ENCODE results near the gene BTBD16.

Gene BTBD16

DNA sequence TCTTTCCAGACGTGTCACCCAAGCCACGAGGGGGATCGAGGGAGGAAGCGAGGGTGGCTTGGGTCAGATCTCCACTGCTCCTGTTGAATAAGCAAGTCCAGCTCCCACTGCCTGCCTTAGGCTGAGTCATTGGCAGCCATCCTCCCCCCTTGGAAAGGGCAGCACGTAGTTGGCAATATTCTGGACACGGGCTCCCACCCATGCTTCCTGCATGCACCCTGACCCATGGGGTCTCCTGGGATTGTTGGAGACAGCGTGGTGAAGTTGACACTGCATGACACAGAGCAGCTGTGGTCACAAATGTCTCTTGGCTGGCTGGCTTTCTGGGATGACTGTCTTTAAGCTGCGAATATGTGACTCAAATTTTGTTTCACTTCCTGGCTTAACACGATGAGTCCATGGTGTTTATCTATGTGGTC is 11.2 kb downstream of the BTBD16 start:
- Histone ChIP-seq H3K27me3 (ENCODE audit: low read depth, low read length) (peaks cover 31% of the 10 kb centered on the region), H3K36me3 (replicated peaks; ENCODE audit: low read depth, low read length) (no peaks in the 10 kb centered on the region), H3K9me3 (ENCODE audit: insufficient read depth, low read length) (no peaks in the 10 kb centered on the region), H4K20me1 (ENCODE audit: insufficient read depth, low read length) (no peaks in the 10 kb centered on the region), H3K9ac (ENCODE audit: low read length) (no peak overlapping the region), H3K4me1 (ENCODE audit: low read length) (peaks cover 60% of the 10 kb centered on the region), H3K79me2 (ENCODE audit: low read length) (no peaks in the 10 kb centered on the region), H2AFZ (ENCODE audit: low read depth, low read length) (no peak overlapping the region), H3K4me2 (ENCODE audit: low read length) (peak overlapping the region; percentile 69), H3K27ac (ENCODE audit: low read length) (peak overlapping the region; percentile 57; the same call in 1 of the 2 replicates), H3K4me3 (ENCODE audit: low read length) (peak overlapping the region; percentile 41; the same call in 1 of the 2 replicates)
- TF ChIP-seq CTCF (IDR thresholded peaks at IDR 0.05; ENCODE audit: low read depth, low read length) (no peak), EZH2phosphoT487 (IDR thresholded peaks at IDR 0.05; ENCODE audit: low read depth) (no peak)

GRCh38 chr10:122282909-122283308 is 11.8 kb downstream of the BTBD16 start:
- no peaks in the 10 kb centered on the region for H4K20me1 ChIP-seq (ENCODE audit: insufficient read depth, low read length)
- 0 out of 2 replicates have a peak overlapping the region, but pooled peaks have one; percentile 15 for H3K9ac ChIP-seq (ENCODE audit: low read length)
- H2AFZ ChIP-seq (ENCODE audit: low read depth, low read length), result no peak overlapping the region
- H3K9me3 ChIP-seq (ENCODE audit: insufficient read depth, low read length), result no peaks in the 10 kb centered on the region
- H3K36me3 ChIP-seq (replicated peaks; ENCODE audit: low read depth, low read length), result no peaks in the 10 kb centered on the region
- peaks cover 29% of the 10 kb centered on the region for H3K27me3 ChIP-seq (ENCODE audit: low read depth, low read length)
- peak overlapping the region; percentile 57 for H3K27ac ChIP-seq (ENCODE audit: low read length)
- peak overlapping the region; percentile 41; the same call in 1 of the 2 replicates for H3K4me3 ChIP-seq (ENCODE audit: low read length)
- H3K4me2 ChIP-seq (ENCODE audit: low read length), result peak overlapping the region; percentile 69
- H3K4me1 ChIP-seq (ENCODE audit: low read length), result peaks cover 67% of the 10 kb centered on the region
- TF ChIP-seq CTCF (IDR thresholded peaks at IDR 0.05; ENCODE audit: low read depth, low read length) (no peak), EZH2phosphoT487 (IDR thresholded peaks at IDR 0.05; ENCODE audit: low read depth) (no peak)
- H3K79me2 ChIP-seq (ENCODE audit: low read length), result no peaks in the 10 kb centered on the region

- H3K9me3 ChIP-seq (ENCODE audit: insufficient read depth, low read length), result no peaks in the 10 kb centered on the region
- TF ChIP-seq EZH2phosphoT487 (IDR thresholded peaks at IDR 0.05; ENCODE audit: low read depth) (no peak), CTCF (IDR thresholded peaks at IDR 0.05; ENCODE audit: low read depth, low read length) (no peak)
- no peaks in the 10 kb centered on the region for H4K20me1 ChIP-seq (ENCODE audit: insufficient read depth, low read length)
- no peaks in the 10 kb centered on the region for H3K79me2 ChIP-seq (ENCODE audit: low read length)
- no peak overlapping the region for H2AFZ ChIP-seq (ENCODE audit: low read depth, low read length)
- H3K27ac ChIP-seq (ENCODE audit: low read length), result no peak overlapping the region; the same call in 1 of the 2 replicates
- H3K36me3 ChIP-seq (replicated peaks; ENCODE audit: low read depth, low read length), result no peaks in the 10 kb centered on the region
- no peak overlapping the region for H3K4me2 ChIP-seq (ENCODE audit: low read length)
- H3K4me1 ChIP-seq (ENCODE audit: low read length), result peaks cover 84% of the 10 kb centered on the region
- H3K27me3 ChIP-seq (ENCODE audit: low read depth, low read length), result peaks cover 34% of the 10 kb centered on the region
- H3K4me3 ChIP-seq (ENCODE audit: low read length), result no peak overlapping the region
- no peak overlapping the region for H3K9ac ChIP-seq (ENCODE audit: low read length)
Measured at GRCh38 chr10:122285506-122286444, 14.7 kb downstream of the BTBD16 start.

DNA sequence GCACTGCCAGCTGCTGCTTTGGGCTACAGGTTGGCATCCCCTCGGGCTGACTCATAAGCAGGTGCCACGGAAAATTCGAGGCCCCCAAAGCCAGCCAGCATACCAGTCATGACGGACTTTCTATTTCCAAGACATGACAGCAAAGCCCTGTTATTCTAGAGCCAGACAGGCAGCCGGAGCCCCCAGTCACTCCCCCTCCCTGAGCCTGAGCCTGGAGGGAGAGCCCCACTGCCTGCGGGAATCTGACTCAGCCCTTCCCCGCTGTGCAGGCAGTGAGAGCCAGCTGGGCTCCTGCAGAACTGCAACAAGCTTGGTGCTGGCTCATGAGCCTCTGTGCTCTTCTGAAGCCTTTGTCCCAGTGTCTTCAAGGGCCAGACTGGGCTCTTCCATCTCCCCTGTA is 15.8 kb downstream of the BTBD16 start:
- no peaks in the 10 kb centered on the region for H3K9me3 ChIP-seq (ENCODE audit: insufficient read depth, low read length)
- peak overlapping the region; percentile 73 for H3K4me2 ChIP-seq (ENCODE audit: low read length)
- TF ChIP-seq CTCF (IDR thresholded peaks at IDR 0.05; ENCODE audit: low read depth, low read length), result no peak
- no peak for TF ChIP-seq EZH2phosphoT487 (IDR thresholded peaks at IDR 0.05; ENCODE audit: low read depth)
- H3K27ac ChIP-seq (ENCODE audit: low read length), result peak overlapping the region; percentile 68
- peak overlapping the region; percentile 37; the same call in 1 of the 2 replicates for H3K9ac ChIP-seq (ENCODE audit: low read length)
- peak overlapping the region; percentile 48; the same call in 1 of the 2 replicates for H3K4me3 ChIP-seq (ENCODE audit: low read length)
- H2AFZ ChIP-seq (ENCODE audit: low read depth, low read length), result no peak overlapping the region
- no peaks in the 10 kb centered on the region for H4K20me1 ChIP-seq (ENCODE audit: insufficient read depth, low read length)
- H3K4me1 ChIP-seq (ENCODE audit: low read length), result peaks cover 88% of the 10 kb centered on the region
- H3K36me3 ChIP-seq (replicated peaks; ENCODE audit: low read depth, low read length), result no peaks in the 10 kb centered on the region
- H3K79me2 ChIP-seq (ENCODE audit: low read length), result no peaks in the 10 kb centered on the region
- H3K27me3 ChIP-seq (ENCODE audit: low read depth, low read length), result peaks cover 32% of the 10 kb centered on the region

Data from OCI-LY3 (cell line).